IMR-90 (cell line): ENCODE measurements around the gene IL12RB1.

Experiments used
- BHLHE40 ChIP-seq: fragments of 150-350 bp; IDR thresholded peaks from 2 replicates; pipeline ENCODE4 v1.6.1; 2016; ENCODE audit warnings: mild to moderate bottlenecking, low read depth, low read length
- CEBPB ChIP-seq: IDR thresholded peaks from 2 replicates; pipeline ENCODE4 v1.6.1; 2012; ENCODE audit warnings: low read depth, low read length, improper control_type of control experiment
- CHD1 ChIP-seq: IDR thresholded peaks from 2 replicates; pipeline ENCODE4 v1.6.1; 2012; ENCODE audit warnings: low read depth, low read length, improper control_type of control experiment
- FOS ChIP-seq: fragments of 150-350 bp; IDR thresholded peaks from 2 replicates; pipeline ENCODE4 v1.6.1; 2016; ENCODE audit warnings: low read depth, low read length
- MAFK ChIP-seq: IDR thresholded peaks from 2 replicates; pipeline ENCODE4 v1.6.1; 2012; ENCODE audit warnings: low read depth, low read length, improper control_type of control experiment
- MAZ ChIP-seq: IDR thresholded peaks from 2 replicates; pipeline ENCODE4 v1.6.1; 2012; ENCODE audit warnings: low read depth, mild to moderate bottlenecking, low read length, improper control_type of control experiment, moderate library complexity, borderline replicate concordance
- POLR2A ChIP-seq: IDR thresholded peaks from 2 replicates; pipeline ENCODE4 v1.6.1; 2012; ENCODE audit warnings: mild to moderate bottlenecking, low read depth, low read length
- RAD21 ChIP-seq: IDR thresholded peaks from 2 replicates; pipeline ENCODE4 v1.6.1; 2012; ENCODE audit warnings: low read length, improper control_type of control experiment
- RCOR1 ChIP-seq: IDR thresholded peaks from 2 replicates; pipeline ENCODE4 v1.6.1; 2012; ENCODE audit warnings: mild to moderate bottlenecking, low read length, improper control_type of control experiment; ENCODE audit not compliant: insufficient replicate concordance
- RFX5 ChIP-seq: IDR thresholded peaks from 2 replicates; pipeline ENCODE4 v1.8.0; 2012; ENCODE audit warnings: low read depth, mild to moderate bottlenecking, low read length, moderate library complexity
- SMC3 ChIP-seq: fragments of 150-350 bp; IDR thresholded peaks from 2 replicates; pipeline ENCODE4 v1.6.1; 2016; ENCODE audit warnings: low read depth, mild to moderate bottlenecking, antibody characterized with exemption, low read length, moderate library complexity
- TF ChIP-seq, protein P1 (sequence below): conservative IDR thresholded peaks from 2 replicates; pipeline ENCODE4 v1.5.1; 2012; ENCODE audit warnings: mild to moderate bottlenecking, low read depth, low read length, improper control_type of control experiment
- TF ChIP-seq, protein P2 (sequence below): fragments of 150-350 bp; IDR thresholded peaks from 2 replicates; pipeline ENCODE4 v1.6.1; 2017; ENCODE audit warnings: mild to moderate bottlenecking, antibody characterized with exemption, low read length, low read depth

DNA sequence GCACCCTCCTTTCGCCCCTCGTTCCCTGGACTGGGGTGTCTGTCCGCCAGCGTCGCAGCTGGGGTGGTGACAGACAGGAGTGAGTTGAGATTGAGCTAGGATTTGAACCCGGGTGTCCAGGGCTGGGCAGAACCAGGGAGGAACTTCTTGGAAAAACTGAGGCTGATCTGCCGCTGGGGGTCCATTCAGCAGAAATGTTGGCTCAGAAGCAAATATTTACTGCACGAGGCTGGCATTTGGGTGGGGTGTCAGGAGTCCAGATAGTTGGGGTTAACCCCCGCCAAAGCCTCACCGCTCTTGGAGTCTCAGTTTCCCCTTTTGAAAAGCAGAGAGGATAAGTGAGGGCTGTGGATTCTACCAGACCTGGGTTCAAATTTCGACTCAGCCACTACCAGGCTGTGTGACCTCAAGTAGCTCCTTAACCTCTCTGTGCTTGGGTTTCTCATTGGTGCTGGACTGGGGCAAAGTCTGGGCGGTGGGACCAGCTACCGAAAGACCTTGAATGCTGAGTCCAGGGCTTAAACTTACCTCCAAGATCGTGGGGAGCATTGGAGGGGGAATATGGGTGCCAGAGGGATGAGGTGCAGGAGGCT lies 31.8 kb upstream of the IL12RB1 start:
- TF ChIP-seq, protein P1, sequence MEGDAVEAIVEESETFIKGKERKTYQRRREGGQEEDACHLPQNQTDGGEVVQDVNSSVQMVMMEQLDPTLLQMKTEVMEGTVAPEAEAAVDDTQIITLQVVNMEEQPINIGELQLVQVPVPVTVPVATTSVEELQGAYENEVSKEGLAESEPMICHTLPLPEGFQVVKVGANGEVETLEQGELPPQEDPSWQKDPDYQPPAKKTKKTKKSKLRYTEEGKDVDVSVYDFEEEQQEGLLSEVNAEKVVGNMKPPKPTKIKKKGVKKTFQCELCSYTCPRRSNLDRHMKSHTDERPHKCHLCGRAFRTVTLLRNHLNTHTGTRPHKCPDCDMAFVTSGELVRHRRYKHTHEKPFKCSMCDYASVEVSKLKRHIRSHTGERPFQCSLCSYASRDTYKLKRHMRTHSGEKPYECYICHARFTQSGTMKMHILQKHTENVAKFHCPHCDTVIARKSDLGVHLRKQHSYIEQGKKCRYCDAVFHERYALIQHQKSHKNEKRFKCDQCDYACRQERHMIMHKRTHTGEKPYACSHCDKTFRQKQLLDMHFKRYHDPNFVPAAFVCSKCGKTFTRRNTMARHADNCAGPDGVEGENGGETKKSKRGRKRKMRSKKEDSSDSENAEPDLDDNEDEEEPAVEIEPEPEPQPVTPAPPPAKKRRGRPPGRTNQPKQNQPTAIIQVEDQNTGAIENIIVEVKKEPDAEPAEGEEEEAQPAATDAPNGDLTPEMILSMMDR = no peak
- TF ChIP-seq POLR2A (no peak), MAFK (no peak), MAZ (no peak), RFX5 (no peak), RAD21 (no peak), CEBPB (no peak), CHD1 (no peak), RCOR1 (peak; percentile 40), FOS (no peak), BHLHE40 (no peak), SMC3 (no peak)
- TF ChIP-seq, protein P2, sequence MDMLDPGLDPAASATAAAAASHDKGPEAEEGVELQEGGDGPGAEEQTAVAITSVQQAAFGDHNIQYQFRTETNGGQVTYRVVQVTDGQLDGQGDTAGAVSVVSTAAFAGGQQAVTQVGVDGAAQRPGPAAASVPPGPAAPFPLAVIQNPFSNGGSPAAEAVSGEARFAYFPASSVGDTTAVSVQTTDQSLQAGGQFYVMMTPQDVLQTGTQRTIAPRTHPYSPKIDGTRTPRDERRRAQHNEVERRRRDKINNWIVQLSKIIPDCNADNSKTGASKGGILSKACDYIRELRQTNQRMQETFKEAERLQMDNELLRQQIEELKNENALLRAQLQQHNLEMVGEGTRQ = no peak
